H9 (cell line): ENCODE data around the gene NAXD. TPM values are rescaled to one million over a fixed set of nuclear protein-coding genes. Genes with fewer than 3 reads are reported as not detected.

ENCODE experiments used
- DNase-seq: peaks from one replicate; pipeline ENCODE4 v3.0.0-alpha.2; 2017
- H2AFZ ChIP-seq: one replicate; pipeline ENCODE4 v1.6.1; 2013; ENCODE audit warnings: mild to moderate bottlenecking, low read length, control low read depth, moderate library complexity
- H2AK5ac ChIP-seq: 2 replicates; pipeline ENCODE4 v1.6.1; 2013; ENCODE audit warnings: low read length, control low read depth, mixed read lengths; ENCODE audit not compliant: insufficient read length
- H2BK120ac ChIP-seq: one replicate; pipeline ENCODE4 v1.6.1; 2013; ENCODE audit warnings: low read depth, mild to moderate bottlenecking, low read length, control low read depth, inconsistent platforms; ENCODE audit not compliant: poor library complexity, severe bottlenecking
- H2BK12ac ChIP-seq: 2 replicates; pipeline ENCODE4 v1.6.1; 2013; ENCODE audit warnings: low read length, control low read depth, mixed read lengths, low read depth; ENCODE audit not compliant: insufficient read length
- H2BK15ac ChIP-seq: 2 replicates; pipeline ENCODE4 v1.6.1; 2013; ENCODE audit warnings: low read depth, low read length, control low read depth
- H2BK20ac ChIP-seq: one replicate; pipeline ENCODE4 v1.6.1; 2013; ENCODE audit warnings: low read depth, mild to moderate bottlenecking, low read length, control low read depth, inconsistent platforms; ENCODE audit not compliant: poor library complexity, severe bottlenecking
- H2BK5ac ChIP-seq: 2 replicates; pipeline ENCODE4 v1.6.1; 2013; ENCODE audit warnings: low read length, control low read depth, mixed read lengths; ENCODE audit not compliant: insufficient read length
- H3K14ac ChIP-seq: 2 replicates; pipeline ENCODE4 v1.6.1; 2013; ENCODE audit warnings: low read length, control low read depth; ENCODE audit not compliant: insufficient read depth
- H3K18ac ChIP-seq: 2 replicates; pipeline ENCODE4 v1.6.1; 2013; ENCODE audit warnings: low read depth, mild to moderate bottlenecking, mixed read lengths, low read length, control low read depth; ENCODE audit not compliant: insufficient read length
- H3K23ac ChIP-seq: 2 replicates; pipeline ENCODE4 v1.6.1; 2013; ENCODE audit warnings: low read length, control low read depth, mixed read lengths, low read depth; ENCODE audit not compliant: insufficient read length
- H3K23me2 ChIP-seq: 2 replicates; pipeline ENCODE4 v1.6.1; 2013; ENCODE audit warnings: low read depth, mild to moderate bottlenecking, mixed read lengths, low read length, control low read depth; ENCODE audit not compliant: insufficient read length, poor library complexity, severe bottlenecking
- H3K27ac ChIP-seq: 2 replicates; pipeline ENCODE4 v1.5.1; 2013; ENCODE audit warnings: low read length, control low read depth, mixed read lengths, low read depth; ENCODE audit not compliant: insufficient read length
- H3K27me3 ChIP-seq: 2 replicates; pipeline ENCODE4 v1.6.1; 2013; ENCODE audit warnings: low read length, control low read depth, inconsistent platforms; ENCODE audit not compliant: insufficient read depth
- H3K4ac ChIP-seq: 2 replicates; pipeline ENCODE4 v1.6.1; 2013; ENCODE audit warnings: low read depth, mild to moderate bottlenecking, control low read depth, inconsistent platforms, low read length, moderate library complexity
- H3K4me1 ChIP-seq: 2 replicates; pipeline ENCODE4 v1.6.1; 2013; ENCODE audit warnings: low read length, control low read depth, inconsistent platforms; ENCODE audit not compliant: insufficient read depth
- H3K4me2 ChIP-seq: 2 replicates; pipeline ENCODE4 v1.6.1; 2013; ENCODE audit warnings: low read length, control low read depth, mixed read lengths; ENCODE audit not compliant: insufficient read length, insufficient read depth
- H3K56ac ChIP-seq: 2 replicates; pipeline ENCODE4 v1.6.1; 2013; ENCODE audit warnings: low read depth, mild to moderate bottlenecking, mixed read lengths, low read length, control low read depth; ENCODE audit not compliant: insufficient read length
- H3K79me1 ChIP-seq: 2 replicates; pipeline ENCODE4 v1.6.1; 2013; ENCODE audit warnings: low read depth, mild to moderate bottlenecking, moderate library complexity, low read length, control low read depth, inconsistent platforms; ENCODE audit not compliant: insufficient read depth, poor library complexity, severe bottlenecking
- H3K79me2 ChIP-seq: 2 replicates; pipeline ENCODE4 v1.6.1; 2013; ENCODE audit warnings: low read length, control low read depth, inconsistent platforms; ENCODE audit not compliant: insufficient read depth
- H3K9ac ChIP-seq: 2 replicates; pipeline ENCODE4 v1.6.1; 2013; ENCODE audit warnings: low read length, control low read depth, mixed read lengths; ENCODE audit not compliant: insufficient read length; ENCODE audit errors: extremely low read depth
- H3K9me3 ChIP-seq: one replicate; pipeline ENCODE4 v1.6.1; 2013; ENCODE audit warnings: low read depth, low read length, inconsistent platforms; ENCODE audit not compliant: control insufficient read depth
- H3T11ph ChIP-seq: one replicate; pipeline ENCODE4 v1.6.1; 2013; ENCODE audit warnings: mild to moderate bottlenecking, low read length, control low read depth, inconsistent platforms
- H4K20me1 ChIP-seq: one replicate; pipeline ENCODE4 v1.6.1; 2013; ENCODE audit not compliant: control insufficient read depth, insufficient read length, insufficient read depth
- H4K5ac ChIP-seq: 2 replicates; pipeline ENCODE4 v1.6.1; 2013; ENCODE audit warnings: low read depth, mild to moderate bottlenecking, mixed read lengths, low read length, control low read depth; ENCODE audit not compliant: insufficient read length
- H4K8ac ChIP-seq: replicated peaks from 2 replicates; pipeline ENCODE4 v1.6.1; 2013; ENCODE audit warnings: low read length, control low read depth, mixed read lengths, low read depth; ENCODE audit not compliant: insufficient read length
- H4K91ac ChIP-seq: 2 replicates; pipeline ENCODE4 v1.6.1; 2013; ENCODE audit warnings: low read depth, mild to moderate bottlenecking, moderate library complexity, mixed read lengths, low read length, control low read depth; ENCODE audit not compliant: insufficient read length
- H3K27ac Mint-ChIP-seq, 3 experiments: 2 replicates in 2 of 3; 3 replicates in 1 of 3; pipeline ENCODE4 v1.8.0; 2020 to 2021; ENCODE audit warnings: mixed read lengths in 3 of 3, mild to moderate bottlenecking in 1 of 3, moderate library complexity in 1 of 3
- H3K27me3 Mint-ChIP-seq: 2 replicates; pipeline ENCODE4 v1.8.0; 2021; ENCODE audit warnings: low read depth, mild to moderate bottlenecking, moderate library complexity, mixed read lengths
- H3K36me3 Mint-ChIP-seq, 3 experiments: 2 replicates in 2 of 3; 3 replicates in 1 of 3; pipeline ENCODE4 v1.8.0; 2020 to 2021; ENCODE audit warnings: low read depth in 3 of 3, mixed read lengths in 3 of 3; ENCODE audit not compliant: insufficient read depth in 1 of 3
- H3K4me1 Mint-ChIP-seq, 2 experiments: 2 replicates each; pipeline ENCODE4 v1.8.0; 2020; ENCODE audit warnings: mixed read lengths in 2 of 2
- H3K4me3 Mint-ChIP-seq, 2 experiments: 2 replicates in 1 of 2; 3 replicates in 1 of 2; pipeline ENCODE4 v1.8.0; 2020 to 2021; ENCODE audit warnings: mild to moderate bottlenecking in 2 of 2, mixed read lengths in 2 of 2, moderate library complexity in 1 of 2
- H3K9me3 Mint-ChIP-seq, 2 experiments: 2 replicates in 1 of 2; 3 replicates in 1 of 2; pipeline ENCODE4 v1.8.0; 2020; ENCODE audit warnings: mild to moderate bottlenecking in 2 of 2, mixed read lengths in 2 of 2, moderate library complexity in 1 of 2
- CTCF ChIP-seq: fragments of 200-600 bp; sonication (generic); conservative IDR thresholded peaks from 3 replicates; pipeline ENCODE4 v1.8.0; 2021; ENCODE audit warnings: antibody characterized with exemption, mild to moderate bottlenecking
- WGBS: extraction: QIAGEN DNeasy Blood & Tissue Kit; methylation state at CpG from one replicate; pipeline ENCODE4 v1.1.7; 2013; ENCODE audit warnings: missing lambda C conversion rate, low lambda C conversion rate, mixed read lengths; ENCODE audit not compliant: insufficient read length; ENCODE audit errors: extremely low coverage; 5-methylcytosine and 5-hydroxymethylcytosine counted together
- total RNA-seq: library from RNA; stranded (reverse); gene quantifications from 2 replicates; pipeline ENCODE4 v1.2.1, GENCODE V29; 2021

The NAXD gene
- total RNA-seq, 1 experiment from 2014 or later: 25.5 TPM

GRCh38 chr13:110649551-110649950 is 34.2 kb downstream of the NAXD start:
- no peak overlapping the region for H2BK12ac ChIP-seq
- H3K23me2 ChIP-seq: no peaks in the 10 kb centered on the region
- H3K27ac ChIP-seq: no peak overlapping the region
- peaks cover 2% of the 10 kb centered on the region for H3K4me1 ChIP-seq
- H2BK120ac ChIP-seq: no peak overlapping the region
- no peak overlapping the region for H2BK15ac ChIP-seq
- H4K8ac ChIP-seq: no peak overlapping the region
- H3K79me1 ChIP-seq: no peaks in the 10 kb centered on the region
- no peak overlapping the region for H2AFZ ChIP-seq
- H3K4me2 ChIP-seq: no peak overlapping the region
- no peak overlapping the region for H2AK5ac ChIP-seq
- WGBS: no CpG with 5 or more reads among the region's 7 CpGs
- no peak overlapping the region for H4K91ac ChIP-seq
- H3K27me3 ChIP-seq: no peaks in the 10 kb centered on the region
- H3K9ac ChIP-seq: no peak overlapping the region
- Mint-ChIP-seq H3K27ac (no peak overlapping the region; a peak in 2 of 7 replicates), H3K9me3 (no peaks in the 10 kb centered on the region), H3K36me3 (peaks cover 2 to 20% (median 12%) of the 10 kb centered on the region in 3 experiments; a peak in 6 of 7 replicates), H3K4me3 (no peak overlapping the region), H3K27me3 (no peaks in the 10 kb centered on the region), H3K4me1 (peaks cover 4 to 13% of the 10 kb centered on the region in 2 experiments)
- H3K23ac ChIP-seq: no peak overlapping the region
- no peak overlapping the region for H3K14ac ChIP-seq
- no peak overlapping the region for H3K56ac ChIP-seq
- no peak overlapping the region for H4K5ac ChIP-seq
- H2BK5ac ChIP-seq: no peak overlapping the region
- H3T11ph ChIP-seq: no peak overlapping the region
- no peak for DNase-seq
- H2BK20ac ChIP-seq: no peak overlapping the region
- no peak overlapping the region for H3K4ac ChIP-seq
- H3K9me3 ChIP-seq: no peaks in the 10 kb centered on the region
- peaks cover 2% of the 10 kb centered on the region for H4K20me1 ChIP-seq
- H3K18ac ChIP-seq: no peak overlapping the region
- no peaks in the 10 kb centered on the region for H3K79me2 ChIP-seq
- no peak for TF ChIP-seq CTCF
